ENCODE measurements around the gene GPR151.

GPR151 gene

DNA sequence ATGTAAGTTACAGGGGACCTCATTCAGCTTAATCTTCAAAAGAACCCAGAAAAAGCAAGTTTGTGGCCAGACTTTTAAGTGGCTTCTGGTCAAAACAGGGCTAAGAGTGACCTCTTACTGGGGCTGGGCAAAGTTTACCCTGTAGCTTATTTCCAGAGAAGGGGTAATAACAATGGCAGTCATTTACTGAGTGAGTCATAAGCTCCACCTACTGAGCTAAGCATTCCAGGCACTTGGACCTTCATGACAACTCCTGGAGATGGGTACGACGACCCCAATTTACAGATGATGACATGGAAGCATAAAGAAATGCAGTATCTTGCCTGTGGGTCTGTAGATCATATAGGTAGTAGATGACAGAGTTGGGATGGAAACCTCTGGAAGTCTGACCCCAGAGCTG, 4.7 kb upstream of the GPR151 start:
- no peak for DNase-seq (ENCODE audit: low spot score)

DNA sequence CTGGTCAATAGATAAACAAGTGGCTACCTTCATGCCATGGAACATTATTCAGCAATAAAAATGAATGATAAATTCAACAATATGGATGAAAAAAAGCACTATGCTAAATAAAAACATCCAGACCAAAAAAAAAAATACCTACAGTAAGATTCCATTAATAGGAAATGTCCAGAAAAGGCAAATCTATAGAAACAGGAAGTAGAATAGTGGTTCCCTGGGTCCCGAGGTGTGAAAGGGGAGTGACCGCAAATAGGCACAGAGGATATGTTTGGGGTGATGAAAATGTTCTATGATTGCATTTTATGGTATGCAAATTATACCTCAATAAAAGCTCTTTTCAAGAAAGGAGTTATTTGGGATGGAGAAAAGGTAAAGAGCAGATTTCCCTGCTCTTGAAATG, 3.6 kb upstream of the GPR151 start:
- no peak for DNase-seq (ENCODE audit: low spot score)

DNA sequence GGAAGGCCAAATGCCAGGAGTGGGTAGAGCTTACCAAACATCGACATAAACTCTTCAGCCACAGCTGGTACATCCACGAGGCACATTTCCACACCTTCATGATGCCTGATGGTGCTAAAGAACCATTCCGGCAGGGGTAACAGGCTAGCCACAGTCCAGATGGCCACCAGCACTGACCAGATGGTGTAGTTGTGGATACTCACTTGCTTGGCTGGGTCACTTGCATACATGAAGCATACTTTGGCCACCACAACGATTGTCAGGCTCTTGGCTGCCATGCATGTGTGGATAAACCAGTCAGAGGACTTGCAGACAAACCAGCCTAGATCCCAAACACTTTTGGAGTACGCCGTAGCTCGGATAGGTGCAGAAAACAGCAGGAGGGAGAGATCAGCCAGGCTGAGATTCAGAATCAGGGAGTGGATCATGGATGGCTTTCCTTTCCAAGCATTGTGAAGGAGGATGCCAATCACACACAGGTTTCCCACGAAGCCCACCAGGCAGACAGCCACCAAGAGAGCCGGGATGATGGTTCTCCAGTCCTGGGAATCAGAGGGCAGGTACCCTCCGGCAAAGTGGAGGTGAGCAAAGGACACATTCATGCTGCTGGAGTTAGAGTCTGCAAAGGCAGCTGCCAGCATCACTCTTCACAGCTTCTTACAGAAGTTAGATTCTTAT, 378 bp downstream of the GPR151 start:
- no peak for DNase-seq (ENCODE audit: low spot score)

DNA sequence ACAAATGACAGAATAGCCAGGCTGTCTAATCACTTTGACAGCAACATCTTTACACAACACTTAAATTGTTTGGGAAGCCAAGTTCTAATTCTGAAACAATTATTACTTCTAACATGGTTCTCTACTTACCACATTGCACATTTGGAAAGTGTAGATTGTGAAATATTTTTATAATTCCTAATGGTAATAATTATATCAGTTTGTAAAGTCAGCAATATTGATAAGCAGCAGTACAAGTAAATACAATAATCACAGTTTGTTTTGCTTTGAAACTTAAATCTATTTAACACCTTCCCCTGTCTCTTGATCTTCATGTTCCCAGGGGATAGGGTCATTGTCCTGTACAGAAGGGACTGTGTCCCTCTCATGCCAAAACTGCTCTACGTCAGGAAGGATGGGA, 1.4 kb downstream of the GPR151 start:
- no peak for DNase-seq (ENCODE audit: low spot score)

DNA sequence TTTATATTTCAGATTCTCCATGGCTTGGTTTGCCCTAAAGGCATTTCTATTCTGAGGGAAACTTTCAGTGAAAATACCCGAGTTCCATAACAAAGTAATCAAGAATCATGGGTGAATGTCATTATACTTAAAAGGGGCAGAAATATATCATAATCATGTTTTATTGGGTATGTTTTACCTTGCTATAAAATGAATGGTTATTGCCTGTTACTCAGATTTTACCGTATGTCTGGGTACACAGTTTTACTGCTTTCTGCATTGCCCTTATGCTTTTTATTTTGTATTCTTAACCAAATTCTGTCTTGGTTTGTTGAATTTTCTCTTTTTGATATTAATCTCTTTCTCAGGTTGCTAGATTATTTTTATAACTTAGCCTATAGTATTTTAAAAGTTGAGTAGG, 2.5 kb downstream of the GPR151 start:
- DNase-seq (ENCODE audit: low spot score) = no peak

DNA sequence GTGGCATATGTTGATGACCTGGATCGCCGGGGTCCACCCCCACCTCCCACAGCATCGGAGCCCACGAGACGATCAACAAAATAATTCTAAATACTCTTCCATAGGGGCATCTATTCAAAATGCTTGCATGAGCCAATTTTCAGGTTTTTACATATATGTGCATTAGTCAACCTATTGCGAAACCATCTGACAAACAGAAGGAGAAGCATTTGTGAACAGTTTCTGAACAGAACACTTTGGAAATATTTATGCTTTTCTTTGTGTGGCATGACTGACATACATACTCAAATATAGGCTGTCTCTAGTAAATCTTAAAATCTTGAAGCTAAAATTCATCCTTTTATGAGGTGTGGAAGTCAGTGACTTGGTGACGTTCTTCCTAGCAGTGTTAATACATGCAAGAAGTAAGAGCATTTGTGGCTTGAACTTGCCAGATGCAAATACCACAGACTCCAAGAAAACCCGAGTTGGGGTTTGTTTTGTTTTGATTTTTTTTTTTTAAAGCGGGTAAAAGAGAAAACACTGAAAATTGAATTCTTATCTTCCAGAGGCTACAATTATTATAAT, 5.3 kb downstream of the GPR151 start:
- DNase-seq (ENCODE audit: low spot score) = no peak

DNA sequence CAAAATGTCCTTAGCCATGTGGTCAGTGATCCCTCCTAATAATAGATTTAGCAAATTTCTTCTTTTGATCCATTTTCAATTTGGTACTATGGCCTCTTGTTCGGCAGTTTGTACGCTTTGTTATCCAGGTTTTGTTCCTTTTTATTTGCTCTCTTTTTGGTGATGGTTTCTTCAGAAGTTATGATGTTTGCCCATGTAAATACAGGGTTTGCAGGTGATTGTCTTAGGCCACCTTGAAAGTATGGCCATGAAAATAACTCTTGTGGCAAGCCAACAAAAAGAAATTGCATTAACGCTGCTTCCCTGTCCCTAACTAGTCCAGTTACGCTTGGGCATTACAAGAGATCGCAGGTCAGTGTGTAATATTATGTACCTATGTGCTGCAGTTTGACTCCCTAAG, 8.6 kb downstream of the GPR151 start:
- no peak for DNase-seq (ENCODE audit: low spot score)

DNA sequence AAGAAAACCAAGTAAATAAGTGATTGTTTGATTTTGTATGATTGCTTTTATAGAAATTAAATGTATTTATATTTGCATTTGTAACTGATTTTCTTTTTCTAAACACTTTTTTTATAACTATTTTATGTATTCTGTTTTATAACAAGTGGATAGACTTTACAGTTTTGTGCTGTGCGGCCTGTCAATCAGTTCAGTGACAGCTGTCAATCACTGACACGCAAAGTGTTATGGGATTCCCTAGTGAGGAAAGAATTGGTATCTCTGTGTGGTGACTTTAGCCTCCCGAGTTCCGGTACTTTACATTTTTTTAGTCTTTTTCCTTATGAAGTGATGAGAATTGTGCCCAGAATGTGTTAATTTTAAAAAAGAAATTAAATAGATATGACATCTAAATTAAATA, 16.3 kb downstream of the GPR151 start:
- no peak for DNase-seq (ENCODE audit: low spot score)

DNA sequence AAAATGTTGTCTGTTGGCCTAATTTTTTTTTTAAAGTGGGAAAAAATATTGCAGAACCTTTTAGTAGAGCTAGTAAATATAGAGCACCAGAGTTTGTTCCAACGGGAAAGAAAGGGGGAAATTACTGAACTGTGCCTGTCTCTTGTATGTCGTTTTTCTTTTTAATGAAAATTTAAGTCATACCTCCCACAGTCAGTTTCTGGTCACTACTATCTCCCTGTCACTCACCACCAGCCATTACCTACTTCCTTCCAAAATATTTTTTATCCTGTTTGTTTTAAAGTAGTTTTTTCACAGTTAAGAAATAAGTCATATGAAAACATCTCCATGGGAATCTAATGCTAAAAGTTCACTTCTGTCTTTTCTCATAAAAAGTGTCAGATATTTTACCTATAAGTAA, 21.3 kb downstream of the GPR151 start:
- no peak for DNase-seq (ENCODE audit: low spot score)

DNA sequence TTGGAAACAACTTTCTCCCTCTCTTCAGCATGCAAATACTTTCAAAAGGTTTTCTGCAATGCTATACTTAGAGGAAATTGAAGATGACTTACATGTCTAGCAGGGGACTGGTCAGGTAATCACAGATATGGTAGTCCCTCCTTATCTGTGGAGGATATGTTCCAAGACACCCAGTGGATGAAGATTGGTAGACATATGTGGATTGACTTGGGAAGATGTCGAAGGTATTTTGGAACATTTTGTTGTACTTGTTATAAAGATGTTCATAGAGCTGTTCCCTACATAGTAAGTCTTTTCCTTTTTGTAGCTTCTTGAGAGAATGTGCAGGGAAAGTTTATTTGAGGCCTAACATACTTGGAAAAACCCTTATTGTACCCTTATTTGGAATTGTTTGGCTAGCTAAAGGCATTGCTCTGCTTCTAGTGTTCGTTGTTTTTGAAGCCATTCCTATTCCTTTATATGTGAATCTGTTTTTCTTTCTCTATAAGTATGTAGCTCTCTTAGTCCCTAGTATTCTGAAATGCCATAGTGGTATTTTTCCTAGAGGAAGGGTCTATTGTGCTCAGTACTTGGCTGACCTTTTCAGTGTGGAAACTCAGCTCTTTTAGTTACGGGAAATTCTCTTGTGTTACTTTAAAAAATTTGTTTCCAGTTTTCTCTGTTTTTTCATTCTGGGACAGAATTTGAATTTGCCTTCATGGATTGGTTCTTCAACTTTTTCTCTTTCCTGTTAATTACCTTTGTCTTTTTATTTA, 25.7 kb downstream of the GPR151 start:
- no peak for DNase-seq (ENCODE audit: low spot score)

DNA sequence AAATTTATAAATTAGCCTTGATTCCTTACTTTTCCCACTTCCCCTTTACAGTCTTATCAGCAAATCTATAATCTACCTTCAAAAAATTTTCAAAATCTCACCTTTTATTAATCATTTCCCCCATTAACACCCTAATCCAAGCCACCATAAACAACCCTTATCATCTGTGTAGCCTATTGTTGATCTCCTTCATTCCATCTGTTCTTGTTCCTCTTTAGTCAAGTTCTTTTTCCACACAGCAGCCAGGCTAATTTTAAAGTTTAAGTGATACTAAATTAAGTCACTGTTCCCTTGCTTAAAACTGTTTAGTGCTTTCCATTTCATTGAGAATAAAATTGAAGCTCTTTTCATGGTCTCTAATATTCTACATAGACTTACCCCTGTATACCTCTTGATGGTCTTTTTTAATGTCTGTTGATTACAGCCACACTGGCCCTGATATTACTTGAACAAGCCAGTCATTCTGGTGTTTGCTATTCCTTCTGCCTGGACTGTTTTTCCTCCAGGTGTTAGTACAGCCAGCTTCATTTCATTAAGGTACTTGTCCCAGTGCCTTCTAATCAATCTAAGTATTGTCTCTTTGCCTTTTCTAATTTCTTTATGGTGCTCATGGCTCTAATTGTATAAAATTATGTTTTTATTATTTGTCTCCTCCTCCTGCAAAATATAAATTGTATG, 31.1 kb downstream of the GPR151 start:
- no peak for DNase-seq (ENCODE audit: low spot score)

DNA sequence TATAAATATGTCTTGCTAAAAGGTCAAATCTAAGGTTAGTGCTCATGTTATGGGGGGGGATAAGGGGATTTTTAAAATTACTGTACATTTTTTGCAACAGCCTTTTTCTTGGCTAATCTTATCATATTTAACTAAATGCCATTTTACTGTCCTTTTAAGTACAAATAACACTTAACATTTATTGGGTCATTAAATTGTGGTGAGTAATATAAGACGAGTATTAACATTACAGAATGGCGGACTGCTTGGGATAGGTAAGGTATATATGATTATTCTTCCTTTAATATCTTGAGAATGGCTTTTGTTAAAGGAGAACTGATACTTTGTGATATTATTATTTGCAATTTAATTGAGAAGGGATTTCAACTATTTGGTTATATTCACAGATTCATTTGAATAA, 33.2 kb downstream of the GPR151 start:
- no peak for DNase-seq (ENCODE audit: low spot score)

DNA sequence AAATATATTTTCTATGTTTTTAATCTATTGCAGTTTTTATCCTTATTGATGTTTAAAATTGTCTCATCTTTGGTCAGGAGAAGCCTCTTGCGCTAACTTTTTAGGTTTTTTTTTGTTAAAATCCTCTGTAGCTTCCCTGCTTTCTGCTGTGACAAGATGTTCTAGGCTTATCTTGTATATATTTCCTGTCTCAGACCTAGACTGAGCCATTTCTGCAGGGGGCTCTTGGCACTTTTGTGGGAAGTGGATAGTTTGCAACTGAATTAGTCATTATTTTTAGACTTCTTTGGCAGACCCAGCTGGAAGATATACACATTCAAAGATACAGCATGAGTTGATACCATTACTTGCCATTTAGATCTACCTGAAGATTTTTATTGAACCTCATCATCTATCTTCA, 40.1 kb downstream of the GPR151 start:
- no peak for DNase-seq (ENCODE audit: low spot score)

DNA sequence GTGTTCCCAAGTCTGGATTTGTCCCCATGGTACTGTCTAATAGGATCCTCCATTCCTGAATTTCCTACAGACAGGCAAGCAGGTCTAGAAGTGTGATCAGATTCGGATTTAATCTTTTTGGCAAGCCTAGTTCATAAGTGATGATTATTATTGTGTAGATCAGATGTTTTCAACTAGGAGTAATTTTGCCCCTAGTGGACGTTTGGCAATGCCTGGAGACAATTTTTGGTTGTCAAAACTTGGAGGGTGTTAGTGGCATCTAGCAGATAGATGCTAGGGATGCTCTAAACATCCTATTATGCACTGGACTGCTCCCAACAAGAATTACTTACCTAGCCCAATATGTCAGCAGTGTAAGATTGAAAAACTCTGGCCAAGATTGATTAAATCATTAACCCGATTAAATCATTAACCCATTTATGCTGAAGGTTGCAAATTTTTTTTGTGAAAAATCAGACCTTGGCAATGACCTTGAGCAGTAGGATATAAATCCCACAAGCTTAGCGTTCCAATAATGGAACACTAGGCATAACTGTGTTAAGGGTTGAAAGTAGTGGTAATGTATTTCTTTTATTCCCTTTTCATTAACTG, 40.7 kb downstream of the GPR151 start:
- no peak for DNase-seq (ENCODE audit: low spot score)

DNA sequence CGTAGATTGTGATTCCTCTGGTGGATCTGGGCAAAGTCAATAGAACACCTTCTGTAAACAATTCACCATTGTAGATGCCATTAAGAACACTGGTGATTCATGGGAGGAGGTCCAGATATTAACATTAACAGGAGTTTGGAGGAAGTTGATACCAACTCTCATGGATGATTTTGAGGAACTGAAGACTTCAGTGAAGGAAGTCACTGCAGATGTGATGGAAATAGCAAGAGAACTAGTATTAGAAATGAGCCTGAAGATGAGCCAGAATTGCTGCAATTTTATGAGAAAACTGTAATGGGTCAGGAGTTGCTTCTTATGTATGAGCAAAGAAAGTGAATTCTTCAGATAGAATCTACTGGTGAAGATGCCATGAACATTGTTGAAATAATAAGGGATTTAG, 41.9 kb downstream of the GPR151 start:
- no peak for DNase-seq (ENCODE audit: low spot score)

DNA sequence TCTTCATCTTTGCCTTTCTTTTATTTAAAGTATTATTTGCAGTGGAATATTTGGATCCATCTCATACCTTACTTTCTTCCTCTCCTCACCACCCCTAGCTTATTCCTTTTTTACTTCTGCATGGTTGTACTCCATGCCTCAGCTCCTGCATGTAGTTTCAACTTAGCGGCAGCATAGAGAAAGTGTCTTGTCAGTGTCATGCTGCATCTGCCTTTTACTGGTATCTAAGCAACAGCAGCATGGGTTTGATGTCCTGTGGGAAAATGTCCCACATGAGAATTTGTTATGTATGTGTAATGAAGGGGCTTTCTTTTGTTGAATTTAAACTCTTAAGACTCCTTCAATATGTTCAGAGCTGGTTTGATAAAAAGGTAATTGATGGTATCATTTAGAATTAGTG, 48.2 kb downstream of the GPR151 start:
- no peak for DNase-seq (ENCODE audit: low spot score)

DNA sequence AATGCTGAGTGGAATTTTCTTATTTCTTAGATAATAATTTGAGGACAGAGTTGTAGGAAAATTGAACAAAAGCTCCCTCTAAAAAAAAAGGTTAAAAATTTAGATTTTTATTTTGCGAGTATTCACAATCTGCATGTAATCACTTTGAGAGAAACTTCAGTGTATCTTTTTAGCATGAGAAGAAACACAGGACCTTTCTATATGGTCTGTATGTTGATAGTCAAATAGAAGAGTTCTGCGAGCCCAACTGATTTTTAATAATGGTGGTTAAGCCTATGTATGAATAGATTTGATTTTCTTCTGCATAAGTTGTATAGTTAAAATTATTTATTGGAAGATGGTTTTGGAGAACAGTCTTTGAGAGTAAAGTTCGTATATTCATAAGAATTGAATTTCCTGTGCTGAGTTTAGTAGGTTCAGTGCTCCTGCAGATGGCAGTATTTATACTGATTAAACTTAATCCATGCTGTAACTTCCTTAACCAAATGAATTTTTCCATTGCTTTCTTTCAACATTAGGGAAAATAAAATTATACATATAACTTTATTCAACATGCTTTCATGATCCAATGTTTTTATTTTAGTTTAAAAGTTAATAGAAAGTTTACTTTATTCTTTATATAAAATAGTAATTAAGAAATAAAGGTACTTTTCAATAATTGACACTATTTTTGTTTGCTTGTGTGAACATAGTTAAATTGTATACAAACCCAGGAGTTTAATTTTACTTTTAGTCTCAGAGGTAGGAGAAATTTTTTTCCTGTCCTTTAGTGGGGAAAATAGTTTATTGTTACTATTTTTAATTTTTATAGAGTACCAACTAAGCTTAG, 49.3 kb downstream of the GPR151 start:
- DNase-seq (ENCODE audit: low spot score) = no peak

DNA sequence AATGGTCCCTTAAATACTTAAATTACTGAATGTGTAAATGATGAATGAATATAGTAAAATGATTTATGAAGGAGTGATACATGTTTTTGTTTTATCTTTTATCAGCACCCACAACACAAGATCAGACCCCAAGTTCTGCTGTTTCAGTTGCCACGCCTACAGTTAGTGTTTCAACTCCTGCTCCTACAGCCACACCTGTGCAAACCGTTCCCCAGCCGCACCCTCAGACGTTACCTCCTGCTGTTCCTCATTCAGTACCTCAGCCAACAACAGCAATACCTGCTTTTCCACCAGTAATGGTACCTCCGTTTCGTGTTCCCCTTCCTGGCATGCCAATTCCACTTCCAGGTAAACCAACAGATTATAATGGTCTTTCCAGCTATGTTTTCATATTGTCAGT, 52.5 kb downstream of the GPR151 start:
- no peak for DNase-seq (ENCODE audit: low spot score)

Measured in germinal center (tissue), 1 donor.